Measurements from ENCODE around the gene HJV. TPM values are rescaled to one million over a fixed set of nuclear protein-coding genes. Genes with fewer than 3 reads are reported as not detected.
A peak's percentile ranks its signal among the peaks of the same experiment; 100 is the strongest.

The HJV gene
- total and polyA plus RNA-seq, 7 donors: 38.1 to 354 (median 312) TPM

GRCh38 chr1:145992958-145993617 is 28.4 kb downstream of the HJV start:
- Histone ChIP-seq H3K9me3 (no peaks in the 10 kb centered on the region), H3K4me3 (peak overlapping the region; percentile 80), H3K36me3 (ENCODE audit: insufficient read depth in 1 of 2, low read depth in 1 of 2) (peaks cover 24 to 39% of the 10 kb centered on the region in 2 donors), H3K27me3 (ENCODE audit: insufficient read depth in 3 of 3, low read length in 2 of 3) (no peaks in the 10 kb centered on the region), H3K4me1 (peaks cover 4% of the 10 kb centered on the region), H3K27ac (peak overlapping the region; percentile 98)
- no peak for ATAC-seq
- DNase-seq: no peak
- WGBS, 3 donors: 33 to 52% (median 44%) methylated on average over 5 of the region's 5 CpGs
- intact Hi-C loops (cut with DNase I): no loop called here
- TF ChIP-seq CTCF (IDR thresholded peaks at IDR 0.05): no peak

GRCh38 chr1:145992502-145992936 is 29.0 kb downstream of the HJV start:
- intact Hi-C loops (cut with DNase I): no loop called here
- peaks cover 24 to 39% of the 10 kb centered on the region in 2 donors for H3K36me3 ChIP-seq (ENCODE audit: insufficient read depth in 1 of 2, low read depth in 1 of 2)
- no peaks in the 10 kb centered on the region for H3K9me3 ChIP-seq
- H3K4me1 ChIP-seq: peaks cover 4% of the 10 kb centered on the region
- ATAC-seq (peak; percentile 9 to 21 (median 14)), DNase-seq (peak in 1 of 2 donors; percentile 70)
- peak overlapping the region; percentile 98 for H3K27ac ChIP-seq
- 13 to 55% (median 22%) methylated on average over 1 of the region's 1 CpG for WGBS, 3 donors
- H3K4me3 ChIP-seq: peak overlapping the region; percentile 80
- TF ChIP-seq CTCF (IDR thresholded peaks at IDR 0.05): no peak
- no peaks in the 10 kb centered on the region for H3K27me3 ChIP-seq (ENCODE audit: insufficient read depth in 3 of 3, low read length in 2 of 3)

GRCh38 chr1:145991735-145992412 is 29.7 kb downstream of the HJV start:
- no peaks in the 10 kb centered on the region for H3K9me3 ChIP-seq
- H3K36me3 ChIP-seq (ENCODE audit: insufficient read depth in 1 of 2, low read depth in 1 of 2): peaks cover 24 to 39% of the 10 kb centered on the region in 2 donors
- DNase-seq (peak; percentile 36 to 67), ATAC-seq (peak; percentile 21 to 31 (median 29))
- 16 to 31% (median 20%) methylated on average over 10 of the region's 10 CpGs for WGBS, 3 donors
- H3K4me1 ChIP-seq: peaks cover 10% of the 10 kb centered on the region
- no peaks in the 10 kb centered on the region for H3K27me3 ChIP-seq (ENCODE audit: insufficient read depth in 3 of 3, low read length in 2 of 3)
- H3K4me3 ChIP-seq: peak overlapping the region; percentile 80
- no peak for TF ChIP-seq CTCF (IDR thresholded peaks at IDR 0.05)
- H3K27ac ChIP-seq: peak overlapping the region; percentile 98
- intact Hi-C loops (cut with DNase I): no loop called here

- peaks cover 22% of the 10 kb centered on the region for H3K4me1 ChIP-seq
- TF ChIP-seq CTCF (IDR thresholded peaks at IDR 0.05): no peak
- peak; percentile 18 to 26 (median 21) for ATAC-seq
- H3K27me3 ChIP-seq (ENCODE audit: insufficient read depth in 3 of 3, low read length in 2 of 3): no peaks in the 10 kb centered on the region
- WGBS, 3 donors: 34 to 60% (median 35%) methylated on average over 7 of the region's 7 CpGs
- H3K4me3 ChIP-seq: no peak overlapping the region
- intact Hi-C loops (cut with DNase I): no loop called here
- H3K9me3 ChIP-seq: no peaks in the 10 kb centered on the region
- H3K36me3 ChIP-seq (ENCODE audit: insufficient read depth in 1 of 2, low read depth in 1 of 2): peaks cover 21 to 30% of the 10 kb centered on the region in 2 donors
- DNase-seq: peak; percentile 59 to 81
- H3K27ac ChIP-seq: peak overlapping the region; percentile 98
These were observed 31.2 kb downstream of the HJV start for GRCh38 chr1:145990249-145990855.
